ENCODE measurements around the gene PRR15.

DNA sequence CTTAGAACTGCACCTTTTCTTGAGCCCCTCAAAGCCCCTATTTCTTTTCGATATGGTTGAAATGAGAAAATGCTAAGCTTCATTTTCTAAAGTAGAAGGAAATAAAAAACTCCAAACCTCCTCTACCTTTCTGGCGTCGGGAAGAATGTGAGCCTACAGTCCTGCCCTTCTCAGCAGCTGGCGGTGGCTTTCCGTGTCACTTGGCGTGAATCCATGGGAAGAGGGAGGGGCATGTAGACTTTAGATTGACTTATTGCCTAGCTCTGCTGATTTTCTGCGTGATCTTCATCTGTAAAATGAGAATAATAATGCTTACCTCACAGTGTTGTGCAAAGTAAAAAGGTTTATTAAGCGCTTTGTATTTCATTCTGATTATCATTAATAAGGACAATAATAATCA lies 35.0 kb downstream of the PRR15 start:
- TF ChIP-seq CTCF (IDR thresholded peaks at IDR 0.05) (no peak), POLR2AphosphoS5 (IDR thresholded peaks at IDR 0.05) (no peak), POLR2A (IDR thresholded peaks at IDR 0.05) (no peak), EP300 (IDR thresholded peaks at IDR 0.05) (no peak)
